Measurements from ENCODE around the gene SLC13A3. TPM values are rescaled to one million over a fixed set of nuclear protein-coding genes. Genes with fewer than 3 reads are reported as not detected.

SLC13A3 gene
- total and polyA plus RNA-seq, 9 donors: 0.36 to 7.1 (median 4.6) TPM

DNA sequence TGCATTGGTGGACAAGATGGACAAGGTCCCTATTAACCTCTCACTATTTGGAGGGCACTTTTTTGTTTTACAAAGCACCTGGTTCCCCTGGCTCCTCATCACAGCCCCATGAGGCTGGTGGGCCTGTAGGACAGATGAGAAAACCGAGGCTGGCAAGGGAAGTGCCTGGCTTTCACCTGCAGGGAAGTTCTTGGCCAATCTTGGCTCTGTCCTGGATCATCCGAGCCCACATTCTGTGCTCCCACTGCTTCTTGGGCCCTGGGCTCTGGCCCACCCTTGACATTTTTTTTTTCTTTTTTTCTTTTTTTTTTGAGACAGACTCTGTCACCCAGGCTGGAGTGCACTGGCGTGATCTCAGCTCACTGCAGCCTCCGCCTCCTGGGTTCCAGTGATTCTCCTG is 14.7 kb downstream of the SLC13A3 start:
- 88 to 95% (median 89%) methylated on average over 4 of the region's 4 CpGs for WGBS, 3 donors
- Histone ChIP-seq H3K4me1 (ENCODE audit: insufficient read depth) (no peaks in the 10 kb centered on the region), H3K4me3 (no peak overlapping the region), H3K9me3 (no peaks in the 10 kb centered on the region), H3K36me3 (no peaks in the 10 kb centered on the region), H3K27me3 (no peaks in the 10 kb centered on the region), H3K27ac (no peak overlapping the region)
- DNase-seq: no peak
- intact Hi-C loops (cut with DNase I): no loop called here
- TF ChIP-seq POLR2A (IDR thresholded peaks at IDR 0.05) (no peak), EP300 (IDR thresholded peaks at IDR 0.05) (no peak)
- TF ChIP-seq, protein P1, sequence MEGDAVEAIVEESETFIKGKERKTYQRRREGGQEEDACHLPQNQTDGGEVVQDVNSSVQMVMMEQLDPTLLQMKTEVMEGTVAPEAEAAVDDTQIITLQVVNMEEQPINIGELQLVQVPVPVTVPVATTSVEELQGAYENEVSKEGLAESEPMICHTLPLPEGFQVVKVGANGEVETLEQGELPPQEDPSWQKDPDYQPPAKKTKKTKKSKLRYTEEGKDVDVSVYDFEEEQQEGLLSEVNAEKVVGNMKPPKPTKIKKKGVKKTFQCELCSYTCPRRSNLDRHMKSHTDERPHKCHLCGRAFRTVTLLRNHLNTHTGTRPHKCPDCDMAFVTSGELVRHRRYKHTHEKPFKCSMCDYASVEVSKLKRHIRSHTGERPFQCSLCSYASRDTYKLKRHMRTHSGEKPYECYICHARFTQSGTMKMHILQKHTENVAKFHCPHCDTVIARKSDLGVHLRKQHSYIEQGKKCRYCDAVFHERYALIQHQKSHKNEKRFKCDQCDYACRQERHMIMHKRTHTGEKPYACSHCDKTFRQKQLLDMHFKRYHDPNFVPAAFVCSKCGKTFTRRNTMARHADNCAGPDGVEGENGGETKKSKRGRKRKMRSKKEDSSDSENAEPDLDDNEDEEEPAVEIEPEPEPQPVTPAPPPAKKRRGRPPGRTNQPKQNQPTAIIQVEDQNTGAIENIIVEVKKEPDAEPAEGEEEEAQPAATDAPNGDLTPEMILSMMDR (IDR thresholded peaks at IDR 0.05): no peak

DNA sequence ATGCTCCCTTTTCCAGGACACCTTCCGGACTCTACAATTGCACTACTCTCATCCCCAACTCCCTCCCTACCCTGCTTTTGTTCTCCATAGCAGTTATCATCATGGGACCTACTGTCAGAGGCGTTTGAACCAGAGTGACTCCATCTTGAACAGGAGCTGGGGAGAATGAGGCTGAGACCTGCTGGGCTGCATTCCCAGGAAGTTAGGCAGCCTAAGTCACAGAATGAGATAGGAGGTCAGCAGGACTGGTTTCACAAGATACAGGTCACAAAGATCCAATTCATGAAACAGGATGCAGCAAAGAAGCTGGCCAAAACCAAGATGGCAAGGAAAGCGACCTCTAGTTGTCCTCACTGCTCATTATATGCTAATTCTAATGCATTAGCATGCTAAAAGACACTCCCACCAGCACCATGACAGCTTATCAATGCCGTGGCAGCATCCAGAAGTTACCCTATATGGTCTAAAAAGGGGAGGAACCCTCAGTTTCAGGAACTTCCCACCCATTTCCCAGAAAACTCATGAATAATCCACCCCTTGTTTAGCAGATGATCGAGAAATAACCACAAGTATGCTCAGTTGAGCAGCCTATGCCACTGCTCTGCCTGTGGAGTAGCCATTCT is 15.6 kb downstream of the SLC13A3 start:
- DNase-seq: no peak
- intact Hi-C loops (cut with DNase I): no loop called here
- 84 to 87% (median 85%) methylated on average over 5 of the region's 5 CpGs for WGBS, 3 donors

DNA sequence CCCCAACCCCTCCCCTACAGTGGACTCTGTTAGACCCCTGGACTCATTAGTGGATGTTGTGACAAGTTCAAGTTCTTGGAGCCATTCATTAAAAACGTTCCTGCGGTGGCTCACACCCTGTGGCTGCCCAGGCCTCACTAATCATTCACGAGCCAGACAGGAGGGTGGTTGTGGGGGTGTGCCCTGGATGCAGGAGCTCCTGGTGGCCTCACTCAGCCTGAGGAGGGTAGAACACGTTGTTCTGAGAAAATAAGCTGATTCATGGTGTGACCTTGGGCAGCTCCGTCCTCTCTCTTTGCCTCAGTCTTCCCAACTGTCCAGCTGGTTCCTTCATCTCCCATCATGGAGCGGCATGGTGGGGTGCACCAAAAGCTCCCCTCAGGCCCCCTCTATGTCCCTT is 16.7 kb downstream of the SLC13A3 start:
- TF ChIP-seq, protein P1 (IDR thresholded peaks at IDR 0.05): no peak
- TF ChIP-seq POLR2A (IDR thresholded peaks at IDR 0.05) (no peak), EP300 (IDR thresholded peaks at IDR 0.05) (no peak)
- no peak overlapping the region for H3K27ac ChIP-seq
- WGBS, 3 donors: 47 to 56% (median 55%) methylated on average over 6 of the region's 6 CpGs
- H3K9me3 ChIP-seq: no peaks in the 10 kb centered on the region
- no peaks in the 10 kb centered on the region for H3K36me3 ChIP-seq
- H3K4me1 ChIP-seq (ENCODE audit: insufficient read depth): no peaks in the 10 kb centered on the region
- no peak overlapping the region for H3K4me3 ChIP-seq
- DNase-seq: no peak
- no peaks in the 10 kb centered on the region for H3K27me3 ChIP-seq
- intact Hi-C loops (cut with DNase I): no loop called here

More for the DNA sequence above, 15.6 kb downstream of the SLC13A3 start:
- Histone ChIP-seq H3K36me3 (no peaks in the 10 kb centered on the region), H3K4me3 (no peak overlapping the region), H3K27me3 (no peaks in the 10 kb centered on the region), H3K4me1 (ENCODE audit: insufficient read depth) (no peaks in the 10 kb centered on the region), H3K9me3 (no peaks in the 10 kb centered on the region), H3K27ac (no peak overlapping the region)
- TF ChIP-seq EP300 (IDR thresholded peaks at IDR 0.05) (no peak), POLR2A (IDR thresholded peaks at IDR 0.05) (no peak)
- TF ChIP-seq, protein P1 (IDR thresholded peaks at IDR 0.05): no peak

DNA sequence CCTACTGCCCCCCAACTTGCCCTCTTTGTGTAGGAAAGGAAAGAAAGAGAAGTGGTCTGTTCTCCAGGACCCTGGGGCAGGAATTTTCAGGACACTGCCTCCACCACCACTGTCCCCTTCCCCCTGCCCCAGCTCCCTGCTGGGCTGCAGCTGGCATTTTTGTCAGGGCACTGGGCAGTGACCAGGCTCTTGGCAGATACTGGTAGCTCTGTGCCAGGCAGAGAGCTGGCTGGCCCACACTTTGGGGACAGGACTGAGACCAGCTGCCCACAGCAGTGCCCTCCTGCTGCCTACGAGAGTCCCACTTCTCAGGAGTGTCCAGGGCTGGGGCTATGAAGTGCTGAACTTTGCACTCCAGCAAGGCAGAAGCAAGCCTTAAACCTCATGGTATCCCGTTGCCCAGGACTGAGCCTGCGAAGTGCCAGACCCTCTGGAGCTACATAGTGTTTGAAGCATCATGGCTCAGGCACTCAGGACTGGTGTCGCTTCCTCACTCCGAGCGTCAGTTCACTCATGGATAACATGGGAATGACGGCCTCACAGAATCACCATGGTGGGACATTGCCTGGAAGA is 19.3 kb downstream of the SLC13A3 start:
- Histone ChIP-seq H3K4me3 (no peak overlapping the region), H3K9me3 (no peaks in the 10 kb centered on the region), H3K4me1 (ENCODE audit: insufficient read depth) (no peaks in the 10 kb centered on the region), H3K27ac (no peak overlapping the region), H3K27me3 (no peaks in the 10 kb centered on the region), H3K36me3 (no peaks in the 10 kb centered on the region)
- intact Hi-C loops (cut with DNase I): no loop called here
- no peak for DNase-seq
- TF ChIP-seq, protein P1 (IDR thresholded peaks at IDR 0.05): no peak
- TF ChIP-seq POLR2A (IDR thresholded peaks at IDR 0.05): no peak
- no peak for TF ChIP-seq EP300 (IDR thresholded peaks at IDR 0.05)
- WGBS, 3 donors: 83 to 86% (median 85%) methylated on average over 7 of the region's 7 CpGs

All from ovary (tissue), 9 donors.